Activated CD4-positive, alpha-beta T cell treated with anti-CD3 and anti-CD28 coated beads, Interleukin-10, Interleukin-2, amounts not matched to agents 100 ng/mL and 50 ng/mL, durations not matched to agents 16 hours and 8 hours (primary cell): ENCODE measurements around the gene DSCAM.
"Not testable (repeated sequence)": the region's sequence is repeated elsewhere in the genome, so short reads cannot be mapped to it uniquely, and the experiment has no call there.

ENCODE experiments used
- DNase-seq: peaks from one replicate; pipeline ENCODE4 v3.0.0-alpha.2; 2020

DSCAM gene

GRCh38 chr21:40208948-40209345 lies 638.0 kb downstream of the DSCAM start:
- DNase-seq: no peak

GRCh38 chr21:40208206-40208947 lies 638.6 kb downstream of the DSCAM start:
- DNase-seq: no peak

GRCh38 chr21:40200946-40201345 lies 646.0 kb downstream of the DSCAM start:
- DNase-seq: no peak

- no peak for DNase-seq
Observed at GRCh38 chr21:40200126-40200525, 646.8 kb downstream of the DSCAM start.

GRCh38 chr21:40194185-40194980 lies 652.6 kb downstream of the DSCAM start:
- no peak for DNase-seq

- DNase-seq: no peak
Observed at GRCh38 chr21:40191616-40192015, 655.3 kb downstream of the DSCAM start.

- DNase-seq: no peak
Observed at GRCh38 chr21:40191196-40191595, 655.8 kb downstream of the DSCAM start.

GRCh38 chr21:40187946-40188654 lies 658.9 kb downstream of the DSCAM start:
- no peak for DNase-seq

- DNase-seq: no peak
Observed at GRCh38 chr21:40187244-40187643, 659.7 kb downstream of the DSCAM start.

- DNase-seq: no peak
Observed at GRCh38 chr21:40186045-40186444, 660.9 kb downstream of the DSCAM start.

- no peak for DNase-seq
Observed at GRCh38 chr21:40185208-40185607, 661.8 kb downstream of the DSCAM start.

GRCh38 chr21:40182491-40182890 lies 664.5 kb downstream of the DSCAM start:
- DNase-seq: not testable (repeated sequence)

- DNase-seq: no peak
Observed at GRCh38 chr21:40179166-40179565, 667.8 kb downstream of the DSCAM start.

- no peak for DNase-seq
Observed at GRCh38 chr21:40178726-40179125, 668.2 kb downstream of the DSCAM start.

GRCh38 chr21:40177979-40178378 lies 669.0 kb downstream of the DSCAM start:
- DNase-seq: no peak

GRCh38 chr21:40176724-40177123 lies 670.2 kb downstream of the DSCAM start:
- DNase-seq: no peak

GRCh38 chr21:40173816-40174215 lies 673.1 kb downstream of the DSCAM start:
- no peak for DNase-seq

GRCh38 chr21:40169971-40170370 lies 677.0 kb downstream of the DSCAM start:
- DNase-seq: no peak

GRCh38 chr21:40166291-40166843 lies 680.6 kb downstream of the DSCAM start:
- DNase-seq: no peak

- DNase-seq: no peak
Observed at GRCh38 chr21:40165773-40166070, 681.2 kb downstream of the DSCAM start.

- no peak for DNase-seq
Observed at GRCh38 chr21:40164905-40165772, 681.8 kb downstream of the DSCAM start.

- DNase-seq: no peak
Observed at GRCh38 chr21:40162075-40162474, 684.9 kb downstream of the DSCAM start.

- no peak for DNase-seq
Observed at GRCh38 chr21:40160911-40161310, 686.0 kb downstream of the DSCAM start.
